Gastrocnemius medialis (tissue), 4 donors: ENCODE results near the gene IP6K3.

Experiments
- CTCF ChIP-seq, 5 experiments: fragments of 450-650 bp in 3 of 5; fragments of 200-600 bp in 2 of 5; sonication (generic) in 2 of 5; IDR thresholded peaks in 4 of 5; conservative IDR thresholded peaks in 1 of 5; 1 replicate in 4 of 5; 2 replicates in 1 of 5; pipeline ENCODE4 v1.5.1; 2016 to 2019; ENCODE audit warnings: antibody characterized with exemption in 5 of 5, mild to moderate bottlenecking in 3 of 5, moderate library complexity in 3 of 5
- POLR2A ChIP-seq, 2 donors: fragments of 450-650 bp; IDR thresholded peaks; one replicate each; pipeline ENCODE4 v1.6.1; 2017; ENCODE audit warnings: antibody characterized with exemption in 2 of 2, mild to moderate bottlenecking in 2 of 2, moderate library complexity in 2 of 2

GRCh38 chr6:33766921-33767907, 20.5 kb upstream of the IP6K3 start:
- TF ChIP-seq CTCF (IDR thresholded peaks at IDR 0.05 in 4 of 5, conservative IDR thresholded peaks at IDR 0.05 in 1 of 5): no peak
- no peak for TF ChIP-seq POLR2A (IDR thresholded peaks at IDR 0.05)
